ENCODE data around the gene MYMK. TPM values are rescaled to one million over a fixed set of nuclear protein-coding genes. Genes with fewer than 3 reads are reported as not detected.

The MYMK gene
- total RNA-seq, 2 donors from 2014 or later = not detected

GRCh38 chr9:133542002-133542401, 17.2 kb upstream of the MYMK start:
- no peak for DNase-seq
- no peaks in the 10 kb centered on the region for H3K9me3 ChIP-seq
- no peak overlapping the region for H3K4me3 ChIP-seq
- H3K27ac ChIP-seq = no peak overlapping the region
- intact Hi-C loops (cut with DNase I) = no loop called here
- no peaks in the 10 kb centered on the region for H3K27me3 ChIP-seq
- ATAC-seq = no peak
- WGBS, 2 donors = 85 to 90% methylated on average over 7 to 13 of the region's 13 CpGs
- H3K36me3 ChIP-seq (replicated peaks in 1 of 2; ENCODE audit: insufficient read depth in 1 of 2, low read depth in 2 of 2) = no peaks in the 10 kb centered on the region
- peaks cover 6% of the 10 kb centered on the region for H3K4me1 ChIP-seq
- TF ChIP-seq, protein P1, sequence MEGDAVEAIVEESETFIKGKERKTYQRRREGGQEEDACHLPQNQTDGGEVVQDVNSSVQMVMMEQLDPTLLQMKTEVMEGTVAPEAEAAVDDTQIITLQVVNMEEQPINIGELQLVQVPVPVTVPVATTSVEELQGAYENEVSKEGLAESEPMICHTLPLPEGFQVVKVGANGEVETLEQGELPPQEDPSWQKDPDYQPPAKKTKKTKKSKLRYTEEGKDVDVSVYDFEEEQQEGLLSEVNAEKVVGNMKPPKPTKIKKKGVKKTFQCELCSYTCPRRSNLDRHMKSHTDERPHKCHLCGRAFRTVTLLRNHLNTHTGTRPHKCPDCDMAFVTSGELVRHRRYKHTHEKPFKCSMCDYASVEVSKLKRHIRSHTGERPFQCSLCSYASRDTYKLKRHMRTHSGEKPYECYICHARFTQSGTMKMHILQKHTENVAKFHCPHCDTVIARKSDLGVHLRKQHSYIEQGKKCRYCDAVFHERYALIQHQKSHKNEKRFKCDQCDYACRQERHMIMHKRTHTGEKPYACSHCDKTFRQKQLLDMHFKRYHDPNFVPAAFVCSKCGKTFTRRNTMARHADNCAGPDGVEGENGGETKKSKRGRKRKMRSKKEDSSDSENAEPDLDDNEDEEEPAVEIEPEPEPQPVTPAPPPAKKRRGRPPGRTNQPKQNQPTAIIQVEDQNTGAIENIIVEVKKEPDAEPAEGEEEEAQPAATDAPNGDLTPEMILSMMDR (IDR thresholded peaks at IDR 0.05) = no peak
- no peak for TF ChIP-seq POLR2A (IDR thresholded peaks at IDR 0.05)

DNA sequence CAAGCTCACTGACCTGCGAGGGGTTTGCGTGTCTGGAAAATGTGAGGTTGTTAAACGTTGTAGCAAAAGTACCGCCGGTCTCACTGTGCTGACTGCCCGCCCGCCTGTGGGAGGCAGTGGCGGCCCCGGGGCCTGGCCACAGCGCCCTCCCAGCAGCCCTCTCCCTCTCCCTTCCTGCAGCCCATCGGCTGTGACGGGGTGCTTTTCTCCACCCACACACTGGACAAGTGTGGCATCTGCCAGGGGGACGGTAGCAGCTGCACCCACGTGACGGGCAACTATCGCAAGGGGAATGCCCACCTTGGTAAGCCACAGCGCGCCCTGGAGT, 15.9 kb upstream of the MYMK start:
- DNase-seq (no peak), ATAC-seq (no peak)
- TF ChIP-seq, protein P1 (IDR thresholded peaks at IDR 0.05) = no peak
- no peak for TF ChIP-seq POLR2A (IDR thresholded peaks at IDR 0.05)
- H3K27ac ChIP-seq = no peak overlapping the region
- peaks cover 6% of the 10 kb centered on the region for H3K4me1 ChIP-seq
- intact Hi-C loops (cut with DNase I) = no loop called here
- no peaks in the 10 kb centered on the region for H3K36me3 ChIP-seq (replicated peaks in 1 of 2; ENCODE audit: insufficient read depth in 1 of 2, low read depth in 2 of 2)
- no peaks in the 10 kb centered on the region for H3K27me3 ChIP-seq
- no peak overlapping the region for H3K4me3 ChIP-seq
- WGBS, 2 donors = 82 to 100% methylated on average over 1 to 18 of the region's 18 CpGs
- H3K9me3 ChIP-seq = no peaks in the 10 kb centered on the region

GRCh38 chr9:133539991-133540697, 15.4 kb upstream of the MYMK start:
- H3K9me3 ChIP-seq = no peaks in the 10 kb centered on the region
- no peak overlapping the region for H3K4me3 ChIP-seq
- 67 to 74% methylated on average over 3 to 22 of the region's 22 CpGs for WGBS, 2 donors
- no peaks in the 10 kb centered on the region for H3K36me3 ChIP-seq (replicated peaks in 1 of 2; ENCODE audit: insufficient read depth in 1 of 2, low read depth in 2 of 2)
- no peak for ATAC-seq
- H3K4me1 ChIP-seq = peaks cover 6% of the 10 kb centered on the region
- DNase-seq = no peak
- intact Hi-C loops (cut with DNase I) = loop anchor here (10.0 kb wide), 1 partner anchor 465 kb away; no protein-coding TSS in a partner anchor
- TF ChIP-seq, protein P1 (IDR thresholded peaks at IDR 0.05) = no peak
- no peak for TF ChIP-seq POLR2A (IDR thresholded peaks at IDR 0.05)
- peak overlapping the region in 2 of 4 donors; percentile 35 to 58 for H3K27ac ChIP-seq
- no peaks in the 10 kb centered on the region for H3K27me3 ChIP-seq

GRCh38 chr9:133538851-133539833, 14.4 kb upstream of the MYMK start:
- Histone ChIP-seq H3K4me3 (no peak overlapping the region), H3K27me3 (no peaks in the 10 kb centered on the region), H3K9me3 (no peaks in the 10 kb centered on the region), H3K4me1 (peaks cover 16% of the 10 kb centered on the region), H3K36me3 (replicated peaks in 1 of 2; ENCODE audit: insufficient read depth in 1 of 2, low read depth in 2 of 2) (no peaks in the 10 kb centered on the region), H3K27ac (peak overlapping the region in 2 of 4 donors; percentile 35 to 58)
- DNase-seq = peak in 2 of 4 donors; percentile 44 to 47
- no peak for TF ChIP-seq POLR2A (IDR thresholded peaks at IDR 0.05)
- TF ChIP-seq, protein P1 (IDR thresholded peaks at IDR 0.05) = no peak
- intact Hi-C loops (cut with DNase I) = loop anchor here (10.0 kb wide), 1 partner anchor 466 kb away; no protein-coding TSS in a partner anchor
- 54 to 65% methylated on average over 7 to 31 of the region's 47 CpGs for WGBS, 2 donors
- ATAC-seq = peak; percentile 24
